T-helper 22 cell (primary cell): ENCODE results near the gene BMERB1.
"Not testable (repeated sequence)": the region's sequence is repeated elsewhere in the genome, so short reads cannot be mapped to it uniquely, and the experiment has no call there.

Experiments used
- DNase-seq: peaks from one replicate; pipeline ENCODE4 v3.0.0-alpha.2; 2020; ENCODE audit warnings: low read depth

Gene BMERB1

DNA sequence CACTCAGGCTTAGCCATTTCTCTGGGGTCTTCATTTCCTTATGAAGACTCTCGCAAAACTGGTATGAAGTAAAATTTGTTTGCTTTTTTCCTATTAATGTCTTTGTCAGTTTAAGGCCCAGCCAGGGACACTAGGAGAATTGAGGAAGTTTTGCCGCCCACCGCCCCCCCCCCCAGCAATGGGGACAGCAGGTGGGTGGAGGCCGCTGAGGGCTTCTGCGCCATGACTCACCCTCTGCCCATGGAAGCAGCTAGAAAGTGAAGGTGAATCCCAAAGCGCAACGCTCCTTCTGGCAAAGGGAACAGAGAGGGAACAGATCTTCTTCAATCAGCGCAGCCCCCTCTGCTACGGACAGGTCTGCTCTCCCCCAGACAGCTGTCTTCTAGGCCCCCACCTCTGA, 158.8 kb downstream of the BMERB1 start:
- DNase-seq: no peak

DNA sequence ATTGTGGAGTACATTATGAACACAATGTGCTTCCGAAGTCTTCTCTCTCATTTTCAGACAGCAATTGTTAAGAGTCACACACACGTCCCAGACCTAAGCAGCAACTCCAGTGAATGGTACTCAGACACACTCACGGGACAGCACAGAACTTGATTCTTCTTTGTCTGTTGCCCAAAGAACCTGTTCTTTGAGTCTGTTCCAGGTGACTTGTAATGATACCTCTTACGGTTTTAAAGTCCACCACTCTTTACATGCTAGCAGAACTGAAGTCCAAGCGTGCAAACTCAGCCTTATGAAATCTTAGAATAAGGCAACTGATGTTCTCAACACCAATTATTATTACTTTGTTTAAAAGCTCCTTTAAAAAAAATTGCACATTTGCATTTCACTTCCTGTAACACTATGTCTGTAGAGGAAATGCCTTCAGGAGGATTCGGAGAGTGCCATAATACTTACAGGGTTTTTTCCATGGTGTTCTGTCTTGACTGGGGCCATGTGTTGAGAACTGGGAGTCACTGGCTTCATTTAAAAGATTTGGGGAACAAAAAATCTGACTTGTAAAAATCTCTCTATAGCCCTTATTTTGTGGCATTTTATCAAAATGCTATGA, 160.4 kb downstream of the BMERB1 start:
- DNase-seq: no peak

DNA sequence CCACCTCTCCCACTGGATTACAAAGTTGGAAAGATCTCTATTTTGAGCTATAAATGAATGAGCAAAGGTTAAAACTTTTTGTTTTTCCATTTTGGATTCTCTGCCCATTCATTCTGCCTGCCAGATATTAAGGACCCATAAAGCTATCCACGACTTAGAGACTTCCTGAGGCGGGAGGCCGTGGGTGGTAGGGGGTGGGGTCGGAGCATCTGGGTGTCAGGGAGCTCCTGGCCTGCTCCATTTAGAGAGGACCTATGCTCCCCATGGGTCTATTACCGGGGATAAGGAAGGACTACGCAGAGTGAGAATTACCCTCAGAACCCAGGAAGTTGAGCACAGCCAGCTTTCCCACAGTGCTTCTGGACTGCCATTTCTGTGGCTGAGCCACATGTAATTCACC, 162.7 kb downstream of the BMERB1 start:
- no peak for DNase-seq

DNA sequence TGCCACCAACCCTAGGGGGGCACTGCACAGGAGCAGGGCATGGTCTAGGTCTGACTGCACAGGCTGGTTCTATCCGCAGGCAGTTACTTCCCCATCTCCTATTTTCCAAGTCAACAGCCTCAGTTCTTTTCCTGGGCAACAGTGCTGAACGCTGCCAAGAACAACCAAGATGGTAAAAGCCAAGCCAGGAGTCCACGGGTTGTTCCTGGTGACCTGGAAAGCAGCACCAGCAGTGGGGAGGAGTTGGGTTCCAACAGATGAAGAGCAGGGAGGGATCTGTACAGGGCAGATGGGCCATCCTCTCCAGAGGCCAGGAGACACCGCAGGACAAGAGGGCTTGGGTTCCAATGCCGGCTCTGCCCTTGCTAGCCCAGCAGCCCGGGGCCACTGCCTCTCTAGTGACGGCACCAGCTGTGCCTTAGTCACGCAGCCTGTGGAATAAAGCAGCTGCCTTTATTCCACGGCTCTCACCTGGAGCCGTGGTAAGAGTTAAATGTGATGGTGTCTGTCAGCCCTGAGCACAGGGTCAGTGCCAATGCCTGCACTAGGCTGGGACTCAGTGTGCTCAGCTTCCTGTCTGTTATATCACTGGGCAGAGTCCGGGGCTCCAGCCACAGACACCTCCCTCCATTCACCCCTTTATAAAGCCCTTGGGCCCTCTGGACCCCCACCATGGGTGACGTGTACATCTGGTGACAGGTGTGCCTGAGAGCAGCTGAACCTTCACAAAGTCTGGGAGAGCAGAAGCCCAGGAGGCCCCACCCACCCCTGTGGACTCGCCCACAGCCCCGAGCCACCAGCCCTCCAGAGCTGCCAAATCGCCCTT, 163.6 kb downstream of the BMERB1 start:
- no peak for DNase-seq

DNA sequence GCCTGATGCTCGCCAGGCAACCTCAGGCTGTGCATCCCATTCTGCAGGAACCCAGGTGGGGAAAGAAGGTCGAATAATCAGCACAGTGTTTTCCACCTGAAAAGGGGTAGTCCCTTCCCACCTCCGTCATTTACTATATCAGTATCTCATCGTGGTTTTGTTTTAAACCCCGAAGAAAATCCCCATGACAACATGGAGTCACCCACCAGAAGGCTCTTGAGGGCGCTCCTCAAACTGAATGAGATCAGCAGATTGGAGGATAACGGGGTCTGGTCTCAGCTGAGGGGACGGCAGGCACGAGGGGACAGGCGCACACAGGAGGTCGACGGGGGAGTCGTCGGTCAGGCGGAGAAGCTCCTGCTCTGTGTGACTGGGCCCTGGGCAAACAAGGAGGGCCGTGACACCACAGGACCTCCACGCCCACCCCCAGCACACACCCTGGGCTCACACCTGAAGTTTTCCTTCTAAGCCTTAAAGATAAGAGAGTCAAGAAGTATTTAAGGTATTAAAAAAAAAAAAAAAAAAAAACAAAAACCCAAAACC, 164.3 kb downstream of the BMERB1 start:
- no peak for DNase-seq

DNA sequence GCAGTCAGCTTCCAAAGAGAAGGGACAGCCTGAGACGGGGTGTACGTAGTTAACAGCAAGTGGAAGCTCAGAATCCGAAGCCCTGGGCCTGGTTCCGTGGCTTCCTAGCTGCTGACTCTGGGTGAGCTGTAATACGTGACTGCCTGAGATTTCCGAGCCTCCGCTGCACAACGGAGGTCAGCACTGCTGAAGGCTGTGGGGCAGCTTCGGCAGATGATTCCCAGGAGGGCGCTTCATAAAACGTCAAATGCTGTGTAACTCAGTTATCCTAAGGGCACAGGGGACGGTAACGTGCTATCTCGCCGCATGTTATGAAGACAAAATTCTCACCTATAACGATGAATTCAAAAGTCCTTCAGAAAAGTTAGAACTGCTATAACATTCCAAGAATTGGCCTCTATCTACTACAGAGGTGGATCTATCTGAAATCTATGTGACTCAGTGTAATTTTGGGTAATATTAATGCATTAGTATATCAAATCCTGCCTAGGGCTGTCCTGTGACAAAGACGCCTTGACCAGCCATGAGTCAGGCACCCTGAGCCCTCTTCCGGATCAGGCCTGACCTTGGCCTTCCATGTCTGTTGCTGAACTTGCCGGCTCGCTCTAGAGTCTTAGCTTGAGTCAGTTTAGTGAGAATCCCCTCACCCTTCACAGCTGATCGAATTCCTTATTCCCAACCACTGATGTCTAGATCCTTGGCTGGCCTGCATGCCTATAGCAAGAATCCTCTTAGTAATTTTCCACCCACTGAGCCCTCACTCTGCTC, 165.1 kb downstream of the BMERB1 start:
- no peak for DNase-seq

DNA sequence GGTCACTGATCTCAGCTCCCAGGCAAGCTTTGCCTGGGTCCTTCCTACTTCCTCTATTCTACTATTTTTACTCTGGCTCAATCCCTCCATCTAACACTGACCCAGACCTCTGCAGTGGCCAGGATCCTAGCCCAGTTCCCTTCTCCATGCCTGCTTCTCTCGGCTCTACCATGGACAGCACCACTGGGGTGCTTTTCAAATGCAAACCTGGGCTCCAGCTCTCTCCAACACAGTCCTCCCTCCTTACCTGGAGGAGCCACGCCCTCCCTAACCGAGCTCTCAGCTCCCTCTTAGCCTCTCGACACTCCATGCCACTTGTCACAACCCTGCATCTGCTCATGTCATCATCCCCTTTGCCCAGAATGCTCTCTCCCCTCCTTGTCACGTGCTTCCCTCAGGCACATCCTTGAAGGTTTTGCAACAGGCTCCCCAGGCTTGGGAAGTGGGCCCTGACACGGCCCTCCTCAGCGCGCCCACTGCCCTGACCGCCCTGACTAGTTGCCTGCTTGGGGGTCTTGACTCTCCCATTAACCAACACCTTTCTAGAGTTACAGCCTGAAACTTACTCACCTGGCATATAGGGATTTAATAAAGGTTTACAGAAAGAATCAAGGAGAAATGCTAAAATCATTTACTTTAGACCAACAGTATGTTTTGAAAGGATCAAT, 167.0 kb downstream of the BMERB1 start:
- DNase-seq: no peak

DNA sequence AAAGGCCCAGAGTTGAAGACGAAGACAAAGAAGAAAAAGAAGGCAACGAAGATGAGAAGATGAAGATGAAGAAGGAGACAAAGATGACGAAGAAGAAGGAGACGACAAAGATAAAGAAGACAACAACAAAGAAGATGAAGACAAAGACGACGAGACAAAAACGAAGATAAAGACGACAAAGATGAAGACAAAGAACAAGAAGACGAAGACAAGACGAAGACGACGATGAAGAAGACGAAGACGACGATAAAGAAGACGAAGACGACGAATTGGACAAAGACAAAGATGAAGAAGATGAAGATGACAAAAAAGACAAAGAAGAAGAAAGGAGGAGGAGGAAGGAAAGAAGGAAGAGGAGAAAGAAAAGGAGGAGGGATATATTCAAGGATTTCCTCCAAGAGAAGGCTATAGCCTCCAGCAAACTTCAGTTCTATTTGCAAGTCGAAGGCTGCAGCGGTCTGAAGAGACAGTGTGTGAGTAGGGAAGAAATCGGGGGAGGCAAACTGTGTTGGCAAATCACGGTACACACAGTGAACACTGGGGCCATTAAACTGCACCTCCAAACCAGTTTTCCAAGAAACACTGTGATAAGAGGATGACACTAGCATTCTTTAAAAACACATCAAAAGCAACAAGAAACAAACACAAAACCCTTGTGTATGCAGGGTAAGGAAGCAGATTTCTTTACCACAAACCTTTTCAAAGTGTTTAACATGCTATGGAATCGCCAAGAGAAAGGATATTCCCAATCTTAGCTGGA, 168.1 kb downstream of the BMERB1 start:
- no peak for DNase-seq

DNA sequence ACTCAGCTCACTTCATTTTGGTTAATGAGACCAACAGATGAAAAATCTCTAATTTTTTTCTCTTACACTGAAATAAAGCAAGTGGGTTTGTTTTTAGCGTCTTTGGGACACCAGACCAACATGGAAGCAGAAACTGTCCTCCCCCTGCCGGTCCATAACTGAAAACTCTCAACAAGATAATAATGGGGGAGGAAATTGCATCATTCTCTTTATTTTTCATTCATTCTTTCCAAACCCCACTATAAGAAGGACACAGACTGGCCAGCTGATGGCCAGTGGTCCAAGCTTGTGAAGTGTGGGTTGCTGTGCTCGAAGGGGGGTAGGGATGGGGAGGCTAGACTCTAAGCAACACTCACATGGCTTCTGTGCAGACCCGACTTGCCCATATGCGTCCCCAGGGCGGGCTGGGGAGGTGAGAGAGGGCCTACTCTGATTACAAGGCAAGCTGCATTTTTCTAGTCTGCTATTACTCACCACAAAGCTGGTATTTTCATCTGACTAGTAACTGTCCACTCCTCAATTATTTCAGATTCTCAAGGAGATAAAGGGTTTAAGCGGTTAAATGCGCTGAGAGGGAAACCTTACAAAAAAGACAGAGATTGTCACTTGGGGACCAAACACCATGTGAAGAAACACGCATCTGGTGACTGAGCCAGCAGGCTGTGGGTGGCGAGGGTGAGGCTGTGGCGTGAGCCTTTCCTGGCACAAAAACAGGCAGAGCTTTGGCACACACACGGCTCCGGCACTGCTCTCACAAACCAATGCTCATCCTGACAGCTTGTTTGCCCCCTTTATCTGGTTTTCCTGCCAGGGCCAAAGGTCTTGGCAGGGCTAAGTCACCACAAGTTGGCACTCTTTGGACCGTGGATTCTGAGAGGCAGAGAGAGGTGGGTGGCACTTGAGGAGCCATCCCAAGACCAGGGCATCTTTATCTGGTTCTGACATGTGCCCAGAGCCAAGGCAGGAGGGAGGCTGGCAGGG, 170.4 kb downstream of the BMERB1 start:
- no peak for DNase-seq

DNA sequence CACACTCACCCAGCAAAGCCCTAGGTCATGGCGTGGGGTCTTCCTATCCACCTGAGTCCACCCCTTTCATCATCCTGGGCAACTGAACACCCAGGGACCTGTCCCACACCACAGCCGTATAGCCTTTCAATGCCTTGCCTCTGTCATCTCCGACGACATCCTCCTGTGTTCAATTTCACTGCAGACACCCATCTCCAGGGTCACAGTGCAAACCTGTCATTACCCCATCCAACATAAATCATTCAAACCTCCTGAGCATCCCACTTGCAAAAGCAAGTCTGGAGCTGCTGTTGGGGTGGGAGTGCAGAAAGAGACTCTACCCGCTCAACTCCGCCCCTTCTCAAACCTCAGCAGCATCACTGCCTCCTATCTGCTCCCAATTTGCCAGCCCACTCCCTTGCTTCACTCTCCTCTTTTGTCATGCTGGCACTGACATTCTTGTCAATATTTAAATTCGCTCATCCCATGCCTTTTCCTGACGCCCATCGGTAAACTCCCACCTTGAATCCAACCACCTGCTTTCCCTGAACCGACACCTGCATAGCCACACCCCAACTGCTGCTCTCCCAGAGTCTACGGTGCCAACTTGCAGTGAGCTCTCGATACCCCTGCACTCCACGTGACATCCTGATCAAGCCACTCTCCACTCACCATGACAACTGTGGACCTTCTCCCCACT, 171.6 kb downstream of the BMERB1 start:
- no peak for DNase-seq

DNA sequence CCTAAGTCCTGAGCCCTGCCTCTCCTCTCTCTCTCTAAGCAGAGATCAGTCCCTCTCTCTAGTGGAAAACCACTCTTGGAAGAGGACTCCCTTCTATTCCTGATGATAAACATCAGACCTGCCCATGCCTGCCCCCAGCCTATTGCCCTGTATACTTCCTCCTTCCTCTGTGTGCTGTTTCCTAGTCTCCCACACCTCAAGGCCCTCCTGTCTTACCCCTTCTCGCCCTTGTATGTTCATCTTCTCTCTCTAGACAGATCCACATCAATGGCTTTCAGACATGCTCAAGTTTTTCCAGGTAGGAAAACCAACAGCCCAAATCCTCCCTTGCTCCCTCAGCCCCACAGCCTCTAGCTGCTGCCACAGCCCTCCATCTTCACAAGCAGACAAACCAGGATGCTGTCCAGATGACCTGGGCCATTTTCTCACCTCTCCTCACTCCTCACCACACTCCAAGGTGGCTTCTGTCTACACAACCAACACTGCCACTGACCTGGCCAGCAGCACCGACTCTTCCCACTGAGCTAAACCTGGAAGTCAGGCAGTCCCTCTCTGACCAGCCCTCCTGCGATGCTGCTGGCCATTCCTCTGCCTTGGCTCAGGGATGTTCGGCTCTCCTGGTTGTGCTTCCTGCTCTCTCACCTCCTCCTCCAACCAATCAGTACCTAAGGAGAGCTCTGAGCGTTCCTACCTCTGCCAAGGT, 172.3 kb downstream of the BMERB1 start:
- no peak for DNase-seq

DNA sequence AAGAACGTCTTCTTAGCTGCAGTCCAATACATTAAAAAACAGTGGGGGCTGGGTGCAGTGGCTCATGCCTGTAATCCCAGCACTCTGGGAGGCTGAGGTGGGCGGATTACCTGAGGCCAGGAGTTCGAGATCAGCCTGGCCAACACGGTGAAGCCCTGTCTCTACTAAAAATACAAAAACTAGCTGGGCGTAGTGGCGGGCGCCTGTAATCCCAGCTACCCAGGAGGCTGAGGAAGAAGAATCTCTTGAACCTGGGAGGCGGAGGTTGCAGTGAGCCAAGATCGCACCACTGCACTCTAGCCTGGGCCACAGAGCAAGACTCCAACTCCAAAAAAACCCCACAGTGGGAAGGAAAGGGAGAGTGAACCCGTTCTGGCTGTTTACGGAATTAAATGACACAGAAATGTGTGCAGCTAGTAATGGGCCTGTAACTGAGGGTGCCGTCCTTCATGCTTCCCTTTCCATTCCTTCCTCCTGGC, 172.9 kb downstream of the BMERB1 start:
- not testable (repeated sequence) for DNase-seq

DNA sequence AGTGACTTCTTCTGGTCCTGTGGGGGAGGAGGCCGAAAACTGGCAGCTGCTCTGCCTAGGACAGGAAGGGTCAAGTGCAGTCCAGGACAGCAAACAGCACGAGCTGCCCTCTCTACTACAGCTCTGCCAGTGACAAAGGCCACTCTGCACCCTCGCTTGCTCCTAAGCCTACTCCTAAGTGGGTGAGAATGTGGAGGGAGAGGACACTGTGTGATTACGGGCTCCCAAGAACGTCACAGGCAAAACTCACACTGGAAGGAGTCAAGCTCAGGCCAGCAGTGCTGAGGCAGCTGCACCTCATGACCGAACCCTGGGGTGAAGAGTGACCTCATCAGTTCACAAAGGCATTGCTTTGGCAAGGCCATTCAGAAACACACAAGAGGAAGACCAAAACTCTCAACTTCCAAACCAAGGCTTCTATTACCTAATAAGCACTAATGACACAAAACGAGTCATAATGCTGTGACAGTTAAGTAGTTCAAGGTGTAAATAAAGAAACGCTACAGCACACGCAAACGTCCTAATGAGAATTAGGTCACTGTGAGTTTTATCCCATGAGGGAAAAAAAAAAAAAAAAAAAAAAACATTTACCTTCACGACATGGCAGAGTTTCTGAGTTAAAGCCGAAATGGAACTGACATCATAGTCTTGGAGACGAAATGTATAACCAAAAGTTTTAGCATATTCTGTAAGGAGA, 173.5 kb downstream of the BMERB1 start:
- DNase-seq: no peak

DNA sequence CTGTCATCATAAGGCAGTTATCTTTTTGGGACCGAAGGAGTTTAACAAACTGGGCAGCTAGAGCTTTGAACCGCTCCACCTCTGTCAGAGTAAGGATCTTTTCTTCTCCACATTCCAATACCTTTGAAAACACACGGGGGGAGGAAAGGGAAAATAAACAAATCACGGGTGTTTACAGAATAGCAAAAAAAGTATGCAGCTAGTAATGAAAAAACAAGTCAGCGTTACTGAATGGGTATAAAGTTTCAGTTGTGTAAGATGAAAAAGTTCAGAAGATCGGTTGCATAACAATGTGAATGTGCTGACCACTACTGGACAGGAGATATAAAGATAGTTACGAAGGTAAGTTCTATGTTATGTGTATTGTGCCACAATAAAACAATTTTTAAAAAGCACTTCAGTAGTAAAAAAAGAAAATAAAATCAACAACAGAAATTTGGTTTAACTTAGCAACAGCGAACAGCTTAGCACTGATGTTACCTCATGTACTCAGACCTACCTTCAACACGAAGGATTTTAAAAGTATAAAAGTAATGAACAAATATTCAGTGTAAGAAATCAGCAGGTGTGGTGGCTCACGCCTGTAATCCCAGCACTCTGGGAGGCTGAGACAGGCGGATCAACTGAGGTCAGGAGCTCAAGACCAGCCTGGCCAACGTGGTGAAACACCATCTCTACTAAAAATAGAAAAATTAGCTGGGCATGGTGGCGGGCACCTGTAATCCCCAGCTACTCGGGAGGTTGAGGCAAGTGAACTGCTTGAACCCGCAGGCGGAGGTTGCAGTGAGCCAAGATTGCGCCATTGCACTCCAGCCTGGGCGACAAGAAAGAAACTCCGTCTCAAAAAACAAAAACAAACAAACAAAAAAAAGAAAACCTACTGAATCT, 174.3 kb downstream of the BMERB1 start:
- DNase-seq: no peak

DNA sequence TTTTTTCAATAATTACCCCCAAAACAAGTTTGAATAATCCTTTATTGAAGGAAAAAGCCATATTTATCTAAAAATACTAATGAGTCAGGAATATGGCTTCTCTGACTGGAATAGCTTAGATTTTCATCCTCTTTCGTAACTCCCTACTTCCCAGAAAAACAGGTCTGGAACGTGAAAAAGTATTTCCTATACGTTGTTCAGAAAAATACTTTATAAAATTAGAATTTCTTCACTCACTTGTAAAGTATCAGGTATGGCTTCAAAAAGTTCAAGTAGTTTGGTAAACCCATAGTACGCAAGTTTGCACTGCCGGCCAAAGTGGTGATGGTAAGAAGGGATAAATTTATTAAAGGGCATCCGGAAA, 174.9 kb downstream of the BMERB1 start:
- DNase-seq: no peak

DNA sequence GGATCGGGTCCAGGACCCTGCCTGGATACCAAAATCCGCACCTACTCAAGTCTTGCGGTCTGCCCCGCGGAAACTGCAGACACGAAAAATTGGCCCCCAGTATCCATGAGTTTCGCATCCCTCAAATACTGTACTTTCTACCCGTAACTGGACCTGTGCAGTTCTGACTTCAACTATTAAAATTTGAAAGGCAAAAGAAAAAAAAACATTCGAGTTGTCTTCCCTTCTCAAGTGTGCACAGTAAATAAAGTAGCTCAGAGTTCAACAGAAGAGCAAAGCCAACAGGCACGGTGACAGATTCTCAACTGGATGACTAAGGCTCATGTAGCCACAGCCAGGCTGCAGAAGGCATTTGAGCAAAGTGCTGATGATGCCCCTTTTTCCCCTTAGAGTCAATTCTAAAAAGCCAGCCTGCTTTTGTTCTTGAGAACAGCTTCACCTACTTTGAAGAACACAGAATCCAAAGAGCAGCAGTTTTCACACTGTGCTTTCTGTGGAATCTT, 176.0 kb downstream of the BMERB1 start:
- no peak for DNase-seq

DNA sequence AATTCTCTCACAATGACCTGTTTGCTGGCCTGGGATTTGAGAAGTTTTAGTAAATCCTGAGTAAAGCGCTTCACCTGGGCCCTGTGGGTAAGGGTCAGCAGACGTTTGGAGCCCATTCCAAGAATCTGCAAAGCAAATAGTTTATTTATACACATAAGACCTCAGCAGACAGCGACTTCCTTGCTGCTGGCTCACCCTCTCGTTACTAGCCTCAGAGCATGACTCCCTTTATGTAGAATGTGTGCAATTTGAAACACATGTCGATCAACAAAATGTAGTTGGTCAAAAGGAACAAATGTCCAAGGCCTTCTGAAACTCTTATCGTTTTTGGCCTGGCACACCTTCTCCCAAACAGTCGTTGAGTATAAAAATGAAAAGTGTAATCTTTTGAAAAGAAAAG, 177.2 kb downstream of the BMERB1 start:
- no peak for DNase-seq
